Activated effector memory CD4-positive, alpha-beta T cell treated with Interleukin-2 at 50 U/mL for 16 hours (primary cell): ENCODE data around the gene LRRC73.
A peak's percentile ranks its signal among the peaks of the same experiment; 100 is the strongest.
"Not testable (repeated sequence)": the region's sequence is repeated elsewhere in the genome, so short reads cannot be mapped to it uniquely, and the experiment has no call there.

Source experiments
- DNase-seq: peaks from one replicate; pipeline ENCODE4 v3.0.0-alpha.2; 2020

Gene LRRC73

GRCh38 chr6:43491750-43492661 is 18.1 kb downstream of the LRRC73 start:
- DNase-seq, result no peak

- no peak for DNase-seq
Observed at GRCh38 chr6:43490523-43490939, 19.6 kb downstream of the LRRC73 start.

GRCh38 chr6:43489277-43490072 is 20.7 kb downstream of the LRRC73 start:
- DNase-seq, result no peak

GRCh38 chr6:43488667-43489276 is 21.4 kb downstream of the LRRC73 start:
- DNase-seq, result no peak

GRCh38 chr6:43481591-43482236 is 28.4 kb downstream of the LRRC73 start:
- DNase-seq, result no peak

- DNase-seq, result no peak
Observed at GRCh38 chr6:43481075-43481474, 29.1 kb downstream of the LRRC73 start.

- DNase-seq, result no peak
Observed at GRCh38 chr6:43478008-43478372, 32.2 kb downstream of the LRRC73 start.

DNA sequence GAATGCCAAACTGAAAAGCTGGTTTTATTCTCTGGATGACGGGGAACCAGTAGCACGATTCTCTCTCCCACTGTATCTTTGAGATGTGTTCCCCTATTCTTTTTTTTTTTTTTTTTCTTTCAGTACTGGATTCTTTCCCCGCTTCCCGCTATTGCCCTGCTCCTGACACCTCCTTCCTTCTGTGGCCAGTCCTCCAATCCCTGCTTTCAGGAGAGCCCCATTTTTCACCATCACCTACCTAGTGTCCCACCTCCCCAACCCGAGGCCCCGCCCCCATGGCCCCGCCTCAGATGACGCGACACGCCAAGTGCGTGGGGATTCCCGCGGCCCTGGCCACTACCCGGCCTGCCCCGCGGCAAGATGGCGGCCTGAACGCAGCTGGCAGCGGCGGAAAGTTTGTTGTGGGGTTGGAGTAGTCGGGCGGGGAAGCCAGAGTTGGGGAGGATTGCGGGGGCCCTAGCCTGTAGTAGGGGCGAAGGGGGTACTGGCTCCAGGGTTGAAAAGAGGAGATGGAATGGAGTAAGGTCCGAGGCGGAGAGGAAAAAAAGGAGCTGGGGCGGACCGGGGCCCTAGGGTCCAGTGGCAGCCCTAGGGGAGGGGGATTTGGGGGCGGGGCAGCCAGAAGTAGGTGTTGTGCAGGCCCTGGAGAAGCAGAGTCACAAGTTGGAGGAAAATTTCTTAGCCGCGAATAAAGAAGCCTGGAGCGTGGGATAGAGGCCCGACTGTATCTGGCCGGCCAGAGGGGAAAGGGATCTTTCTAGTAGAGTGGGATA is 32.7 kb downstream of the LRRC73 start, which contains the start of gene TJAP1:
TJAP1 (plus strand) TSS at position 336 of the 773 bp plus-strand sequence. CDS start 21,432 bp downstream, outside the sequence.
- DNase-seq, result peak; percentile 93

GRCh38 chr6:43476746-43477145 is 33.4 kb downstream of the LRRC73 start:
- DNase-seq, result no peak

GRCh38 chr6:43475516-43475915 is 34.6 kb downstream of the LRRC73 start:
- DNase-seq, result no peak

- DNase-seq, result no peak
Observed at GRCh38 chr6:43472515-43472914, 37.6 kb downstream of the LRRC73 start.

DNA sequence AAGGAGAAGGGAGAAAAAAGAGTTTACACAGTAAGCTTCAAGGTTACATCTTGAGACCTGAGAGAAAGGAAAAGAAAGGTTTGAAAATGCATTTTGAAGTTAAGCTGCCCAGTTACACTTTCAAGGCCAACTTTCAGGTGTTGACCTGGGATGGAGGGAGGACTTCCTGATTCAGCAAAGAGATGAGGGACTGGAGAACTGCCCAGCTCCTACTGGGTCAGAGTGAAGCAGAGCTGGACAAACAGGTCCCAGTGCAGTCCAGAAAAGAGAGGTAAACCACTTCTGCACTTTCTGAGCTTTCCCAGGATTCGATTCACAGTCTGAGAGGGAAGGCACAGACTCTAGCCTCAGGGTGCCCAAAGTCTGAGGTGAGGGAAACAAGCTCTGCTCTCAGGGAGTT is 38.7 kb downstream of the LRRC73 start:
- no peak for DNase-seq

GRCh38 chr6:43469947-43470346 is 40.2 kb downstream of the LRRC73 start:
- DNase-seq, result no peak

- no peak for DNase-seq
Observed at GRCh38 chr6:43468748-43469681, 41.1 kb downstream of the LRRC73 start.

DNA sequence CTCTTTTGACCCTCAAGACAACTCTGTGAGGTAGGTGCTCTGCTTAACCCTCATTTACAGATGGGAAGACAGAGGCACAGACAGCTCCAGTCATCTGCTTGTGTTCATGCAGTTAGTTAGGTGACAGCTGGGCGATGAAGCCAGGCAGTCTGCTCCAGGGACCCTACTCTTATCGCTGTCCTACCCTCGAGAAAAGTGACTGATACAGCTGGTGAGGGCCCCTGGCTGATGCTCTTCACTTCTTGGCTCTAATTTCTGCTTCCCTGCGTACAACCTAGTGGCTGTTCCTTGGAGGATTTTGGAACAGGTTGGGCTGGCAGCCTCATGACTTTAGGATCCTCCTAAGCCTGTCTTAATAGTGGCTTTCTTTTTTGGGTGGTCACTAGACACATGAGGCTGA is 41.9 kb downstream of the LRRC73 start:
- no peak for DNase-seq

DNA sequence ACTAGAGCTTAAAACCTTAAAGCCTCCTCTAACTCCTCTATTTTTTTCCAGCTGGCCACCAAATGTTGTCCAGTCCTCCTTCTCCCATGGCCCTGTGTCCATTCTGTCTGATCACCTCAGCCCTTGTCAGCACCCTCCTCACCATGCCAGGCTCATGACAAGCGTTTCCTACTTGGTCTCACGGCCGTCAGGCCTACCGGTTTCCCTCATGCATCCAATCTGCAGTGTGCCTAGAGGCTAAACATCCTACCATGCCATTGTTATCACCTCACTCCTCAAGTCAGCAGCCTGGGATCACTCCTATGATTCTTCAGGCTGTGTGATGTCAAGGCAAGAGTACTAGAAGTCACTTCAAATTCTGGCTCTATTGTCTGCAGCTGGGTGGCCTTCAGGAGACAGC is 42.4 kb downstream of the LRRC73 start:
- no peak for DNase-seq

DNA sequence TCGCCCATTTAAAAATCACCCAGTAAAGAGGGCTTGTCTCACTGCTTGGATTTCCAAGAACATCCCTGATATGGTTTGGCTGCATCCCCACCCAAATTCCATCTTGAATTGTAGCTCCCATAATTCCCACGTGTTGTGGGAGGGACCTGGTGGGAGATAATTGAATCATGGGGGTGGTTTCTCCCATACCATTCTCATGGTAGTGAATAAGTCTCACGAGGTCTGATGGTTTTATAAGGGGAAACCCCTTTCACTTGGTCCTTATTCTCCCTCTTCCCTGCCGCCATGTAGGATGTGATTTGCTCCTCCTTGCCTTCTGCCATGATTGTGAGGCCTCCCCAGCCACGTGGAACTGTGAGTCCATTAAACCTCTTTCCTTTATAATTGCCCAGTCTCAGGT is 42.9 kb downstream of the LRRC73 start:
- DNase-seq, result not testable (repeated sequence)

GRCh38 chr6:43465948-43466347 is 44.2 kb downstream of the LRRC73 start:
- DNase-seq, result no peak

DNA sequence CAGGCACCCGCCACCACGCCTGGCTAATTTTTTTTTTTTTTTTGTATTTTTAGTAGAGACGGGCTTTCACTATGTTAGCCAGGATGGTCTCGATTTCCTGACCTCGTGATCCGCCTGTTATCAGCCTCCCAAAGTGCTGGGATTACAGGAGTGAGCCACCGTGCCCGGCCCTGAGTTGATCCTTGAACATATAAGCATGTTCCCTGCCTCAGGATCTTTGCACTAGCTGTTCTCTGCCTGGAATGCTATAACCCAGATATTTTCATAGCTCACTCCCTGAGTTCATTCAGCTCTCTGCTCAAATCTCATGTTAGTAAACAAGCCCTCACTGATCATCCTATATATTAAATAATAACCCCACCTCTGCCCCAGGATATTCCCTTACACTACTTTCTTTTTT is 45.8 kb downstream of the LRRC73 start:
- DNase-seq, result no peak

DNA sequence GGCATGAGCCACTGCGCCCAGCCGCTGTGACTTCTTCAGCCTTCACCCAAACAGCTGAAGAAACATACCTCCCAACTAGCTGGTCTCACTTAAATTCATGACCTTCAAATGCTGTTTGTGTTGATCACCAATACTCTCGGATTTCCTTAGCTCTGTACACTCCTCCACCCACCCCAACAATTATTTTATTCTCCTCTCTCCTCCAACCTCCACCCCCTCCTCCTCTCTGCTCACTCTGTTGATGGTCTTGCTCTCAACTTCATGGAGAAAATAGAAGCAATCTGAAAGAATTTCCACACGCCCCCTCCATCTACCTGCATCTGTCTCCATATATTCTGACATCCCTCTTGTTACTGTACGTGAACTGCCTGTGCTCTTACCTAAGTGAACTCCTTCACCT is 48.2 kb downstream of the LRRC73 start:
- no peak for DNase-seq

DNA sequence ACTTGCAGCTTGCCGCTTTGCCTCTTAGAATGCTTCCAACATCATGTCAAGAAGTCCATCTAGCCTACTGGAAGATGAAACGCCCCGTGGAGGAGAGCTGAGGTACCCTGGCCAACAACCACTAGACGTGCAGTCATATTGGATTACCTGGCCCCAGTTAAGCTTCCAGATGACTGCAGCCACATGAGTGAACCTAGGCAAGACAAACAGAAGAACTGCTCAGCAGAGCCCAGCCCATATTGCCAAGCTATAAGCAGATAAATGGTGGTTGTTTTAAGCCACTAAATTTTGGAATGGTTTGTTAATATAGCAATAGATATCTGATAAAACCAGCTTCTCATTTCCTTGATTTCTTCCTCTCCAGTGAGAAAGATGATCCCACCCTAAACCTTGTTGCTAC is 50.1 kb downstream of the LRRC73 start:
- DNase-seq, result no peak
